OCI-M2 (cell line): Measurements from ENCODE around the gene MISP3.

ENCODE experiments used
- DNase-seq: peaks from one replicate; lab custom pipeline; 2025; ENCODE audit not compliant: unreplicated experiment; lab: John Stamatoyannopoulos, UW

MISP3 gene

DNA sequence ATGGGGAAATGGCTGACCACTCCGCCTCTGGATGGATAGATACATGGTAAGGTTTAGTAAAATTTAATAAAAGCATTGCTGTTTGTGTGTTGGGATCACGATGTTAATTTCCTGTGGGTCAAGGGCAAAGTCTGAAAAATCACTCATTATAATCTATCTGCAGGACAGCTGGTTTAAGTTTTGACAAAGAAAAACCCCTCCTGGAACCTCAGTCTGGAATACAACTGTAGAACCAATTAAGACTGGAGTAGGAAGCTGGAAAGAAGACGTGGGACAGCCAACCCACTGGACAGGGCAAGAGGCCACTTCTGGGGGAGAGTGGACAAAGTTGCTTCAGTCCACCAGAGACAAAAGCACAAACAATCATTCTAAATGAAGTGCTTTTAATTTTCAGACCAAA is 46.6 kb downstream of the MISP3 start:
- no peak for DNase-seq

DNA sequence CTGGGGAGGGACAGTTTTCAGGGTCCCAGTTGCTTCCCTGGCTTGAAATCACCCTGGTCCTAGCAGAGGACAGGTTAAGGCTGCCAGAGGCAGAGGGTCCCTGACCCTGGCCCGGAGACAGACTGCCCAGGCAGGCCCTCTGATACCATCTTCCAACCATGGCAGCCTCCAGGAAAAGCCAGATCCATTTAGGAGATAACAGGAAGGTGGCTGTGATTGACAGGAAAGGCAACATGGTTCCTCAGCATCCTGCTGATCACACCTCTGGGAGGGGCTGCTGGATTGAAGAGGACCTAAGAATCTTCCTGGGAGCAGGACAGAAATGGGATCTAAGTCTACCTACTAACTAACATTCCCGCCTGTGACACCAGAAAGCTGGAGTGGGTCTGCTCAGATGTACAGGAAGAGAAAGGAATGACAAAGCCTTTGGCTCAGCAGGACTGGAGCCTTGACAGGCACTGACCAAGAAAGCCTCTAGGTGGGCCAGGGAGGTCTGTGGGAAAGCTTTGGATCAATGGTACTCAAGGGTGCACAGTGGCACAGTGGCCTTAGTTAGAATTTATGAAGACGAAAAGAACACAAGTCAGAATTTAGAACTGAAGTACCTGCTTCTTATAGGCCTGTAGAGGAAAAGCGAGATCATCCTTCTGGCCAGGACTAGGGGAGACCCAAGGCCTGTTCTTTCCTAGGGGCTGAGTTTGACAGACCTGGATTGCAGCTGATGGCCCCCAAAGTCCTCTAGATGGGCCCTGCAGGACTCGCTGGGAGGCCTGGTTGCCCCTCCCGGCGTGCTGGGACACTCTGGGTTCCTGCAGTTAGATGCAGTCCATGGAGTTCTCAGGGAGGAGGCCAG is 47.3 kb downstream of the MISP3 start:
- DNase-seq: no peak

DNA sequence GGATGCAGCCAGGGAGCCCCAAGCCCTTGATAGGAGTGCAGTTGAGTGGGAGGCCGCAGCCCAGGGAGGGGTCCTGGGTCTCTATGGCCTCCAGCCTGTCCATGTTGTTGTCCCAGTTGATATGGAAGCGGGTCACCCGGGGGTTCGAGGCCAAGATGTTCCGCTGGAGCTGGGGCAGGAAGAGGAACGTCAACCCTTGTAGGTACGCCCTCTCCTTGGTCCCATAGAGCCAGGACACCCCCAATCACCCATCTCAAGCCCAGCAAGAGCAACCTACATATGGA is 47.9 kb downstream of the MISP3 start:
- DNase-seq: no peak

DNA sequence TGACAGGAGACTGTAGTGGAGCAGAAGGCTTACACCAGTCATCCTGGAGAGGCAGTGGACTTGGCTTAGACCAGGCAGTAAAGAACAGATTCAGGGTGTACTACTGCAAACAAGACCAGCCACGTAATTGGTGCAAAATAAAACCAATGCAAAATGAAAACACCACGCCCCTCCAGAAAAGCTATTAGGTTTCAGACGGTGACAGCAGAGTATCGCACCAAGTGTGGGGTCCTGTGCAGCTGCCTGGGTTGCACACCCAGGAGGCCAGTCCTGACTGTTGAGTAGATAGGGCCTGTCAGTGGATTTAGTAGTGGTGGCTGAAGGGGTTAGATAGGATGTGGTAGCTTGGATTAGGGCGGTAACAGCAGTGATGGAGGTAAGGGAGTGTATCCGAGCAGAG is 50.3 kb downstream of the MISP3 start:
- DNase-seq: no peak
